Naive thymus-derived CD8-positive, alpha-beta T cell (primary cell): ENCODE measurements around the gene MYBPC2. TPM values are rescaled to one million over a fixed set of nuclear protein-coding genes. Genes with fewer than 3 reads are reported as not detected.

ENCODE experiments used
- ATAC-seq, 2 donors: fragments of 150-1000 bp; cut with Tn5 transposase in 1 of 2; sonication (Bioruptor Pico), chemical (Tn5 transposase) in 1 of 2; 1 replicate in 1 of 2; 2 replicates in 1 of 2; pipeline ENCODE4 v1.10.0; 2021; ENCODE audit warnings: mild to moderate bottlenecking in 2 of 2, moderate library complexity in 2 of 2
- POLR2A ChIA-PET: fragments of 350-600 bp; sonication (Branson Sonifier 250); formaldehyde crosslinking; loops from one replicate; lab custom pipeline; 2021; ENCODE audit warnings: antibody characterized with exemption; lab: Charles Lee
- DNase-seq, 10 donors: peaks; one replicate each; pipeline versions ENCODE4 v3.0.0 to v3.0.0-alpha.2; 2020 to 2022
- H3K27ac Mint-ChIP-seq, 10 donors: one replicate each; pipeline ENCODE4 v1.8.0; 2020 to 2022; ENCODE audit warnings: mild to moderate bottlenecking in 10 of 10, mixed read lengths in 10 of 10, moderate library complexity in 4 of 10, inconsistent platforms in 1 of 10
- H3K27me3 Mint-ChIP-seq, 5 donors: one replicate each; pipeline ENCODE4 v1.8.0; 2021 to 2022; ENCODE audit warnings: mixed read lengths in 5 of 5
- H3K36me3 Mint-ChIP-seq, 3 donors: one replicate each; pipeline ENCODE4 v1.8.0; 2020 to 2022; ENCODE audit warnings: mixed read lengths in 3 of 3, mild to moderate bottlenecking in 2 of 3, inconsistent platforms in 1 of 3
- H3K4me1 Mint-ChIP-seq, 4 donors: one replicate each; pipeline ENCODE4 v1.8.0; 2021 to 2022; ENCODE audit warnings: mixed read lengths in 4 of 4
- H3K4me3 Mint-ChIP-seq, 10 donors: one replicate each; pipeline ENCODE4 v1.8.0; 2020 to 2022; ENCODE audit warnings: mild to moderate bottlenecking in 10 of 10, mixed read lengths in 10 of 10, moderate library complexity in 6 of 10, inconsistent platforms in 1 of 10
- H3K9me3 Mint-ChIP-seq, 9 donors: one replicate each; pipeline ENCODE4 v1.8.0; 2020 to 2022; ENCODE audit warnings: mixed read lengths in 9 of 9, mild to moderate bottlenecking in 3 of 9, inconsistent platforms in 1 of 9, moderate library complexity in 1 of 9
- polyA plus RNA-seq, 3 donors: library from polyadenylated mRNA; unstranded; fragments of 300-500 nt; fragmentation: Illumina TruSeq; gene quantifications; one replicate each; pipeline ENCODE4 v1.2.3, GENCODE V29; 2021
- total RNA-seq, 8 experiments: library from RNA in 2 of 8; stranded (reverse) in 2 of 8; gene quantifications; one replicate each; pipeline ENCODE4 v1.2.3 and lab custom pipeline; 2021 to 2026

Gene MYBPC2
- total and polyA plus RNA-seq, 5 experiments from 2014 or later: not detected

- DNase-seq (no peak), ATAC-seq (no peak)
- H3K27me3 Mint-ChIP-seq: no peaks in the 10 kb centered on the region
- POLR2A ChIA-PET: no interaction called here
- no peak overlapping the region for H3K4me3 Mint-ChIP-seq
- peaks cover 0 to 23% (median 18%) of the 10 kb centered on the region in 3 donors for H3K36me3 Mint-ChIP-seq
- H3K27ac Mint-ChIP-seq: peak overlapping the region in 1 of 10 donors; percentile 20
- H3K4me1 Mint-ChIP-seq: peaks cover 0 to 8% (median 6%) of the 10 kb centered on the region in 4 donors
- no peaks in the 10 kb centered on the region for H3K9me3 Mint-ChIP-seq
These were observed 38.7 kb upstream of the MYBPC2 start for GRCh38 chr19:50394017-50394416.

GRCh38 chr19:50398675-50399367, 33.9 kb upstream of the MYBPC2 start:
- Mint-ChIP-seq H3K27ac (peak overlapping the region in 4 of 10 donors; percentile 6 to 60 (median 31)), H3K4me3 (peak overlapping the region in 1 of 10 donors; percentile 3), H3K4me1 (peaks cover 0 to 9% (median 5%) of the 10 kb centered on the region in 4 donors), H3K27me3 (no peaks in the 10 kb centered on the region), H3K9me3 (no peaks in the 10 kb centered on the region), H3K36me3 (peaks cover 0 to 27% (median 4%) of the 10 kb centered on the region in 3 donors)
- POLR2A ChIA-PET: interaction anchor here (0.8 kb wide), 1 partner anchor 13 kb away, joined by 7 read pairs; no protein-coding TSS in a partner anchor
- no peak for ATAC-seq
- DNase-seq: no peak

- POLR2A ChIA-PET: no interaction called here
- Mint-ChIP-seq H3K27me3 (no peaks in the 10 kb centered on the region), H3K9me3 (no peaks in the 10 kb centered on the region), H3K36me3 (peaks cover 0 to 29% (median 4%) of the 10 kb centered on the region in 3 donors), H3K27ac (peak overlapping the region in 3 of 10 donors; percentile 6 to 60 (median 35)), H3K4me3 (no peak overlapping the region), H3K4me1 (peaks cover 0 to 9% (median 5%) of the 10 kb centered on the region in 4 donors)
- ATAC-seq: no peak
- no peak for DNase-seq
These were observed 33.3 kb upstream of the MYBPC2 start for GRCh38 chr19:50399368-50399745.

GRCh38 chr19:50401605-50402450, 30.9 kb upstream of the MYBPC2 start:
- no peak for DNase-seq
- POLR2A ChIA-PET: no interaction called here
- Mint-ChIP-seq H3K36me3 (peaks cover 0 to 37% (median 5%) of the 10 kb centered on the region in 3 donors), H3K4me3 (no peak overlapping the region), H3K9me3 (no peaks in the 10 kb centered on the region), H3K4me1 (peaks cover 0 to 9% (median 5%) of the 10 kb centered on the region in 4 donors), H3K27ac (no peak overlapping the region), H3K27me3 (no peaks in the 10 kb centered on the region)
- ATAC-seq: no peak

GRCh38 chr19:50402544-50403301, 30.0 kb upstream of the MYBPC2 start:
- H3K4me1 Mint-ChIP-seq: peaks cover 0 to 8% (median 3%) of the 10 kb centered on the region in 4 donors
- ATAC-seq (no peak), DNase-seq (no peak)
- H3K27ac Mint-ChIP-seq: no peak overlapping the region
- H3K36me3 Mint-ChIP-seq: peaks cover 0 to 38% (median 9%) of the 10 kb centered on the region in 3 donors
- H3K4me3 Mint-ChIP-seq: no peak overlapping the region
- POLR2A ChIA-PET: no interaction called here
- no peaks in the 10 kb centered on the region for H3K27me3 Mint-ChIP-seq
- H3K9me3 Mint-ChIP-seq: no peaks in the 10 kb centered on the region

GRCh38 chr19:50406156-50406820, 26.4 kb upstream of the MYBPC2 start:
- H3K36me3 Mint-ChIP-seq: peaks cover 0 to 31% (median 7%) of the 10 kb centered on the region in 3 donors
- DNase-seq: no peak
- no peaks in the 10 kb centered on the region for H3K27me3 Mint-ChIP-seq
- no peak for ATAC-seq
- no peak overlapping the region for H3K4me3 Mint-ChIP-seq
- no peak overlapping the region for H3K27ac Mint-ChIP-seq
- H3K4me1 Mint-ChIP-seq: peaks cover 0 to 2% (median 0%) of the 10 kb centered on the region in 4 donors
- no peaks in the 10 kb centered on the region for H3K9me3 Mint-ChIP-seq
- POLR2A ChIA-PET: no interaction called here

GRCh38 chr19:50406829-50407228, 25.9 kb upstream of the MYBPC2 start:
- DNase-seq (no peak), ATAC-seq (no peak)
- H3K27me3 Mint-ChIP-seq: no peaks in the 10 kb centered on the region
- H3K36me3 Mint-ChIP-seq: peaks cover 0 to 31% (median 7%) of the 10 kb centered on the region in 3 donors
- no peaks in the 10 kb centered on the region for H3K9me3 Mint-ChIP-seq
- POLR2A ChIA-PET: no interaction called here
- peaks cover 0 to 2% (median 0%) of the 10 kb centered on the region in 4 donors for H3K4me1 Mint-ChIP-seq
- H3K4me3 Mint-ChIP-seq: no peak overlapping the region
- H3K27ac Mint-ChIP-seq: no peak overlapping the region

GRCh38 chr19:50409347-50409746, 23.3 kb upstream of the MYBPC2 start:
- POLR2A ChIA-PET: interaction anchor here (0.6 kb wide), 1 partner anchor 53 kb away, joined by 3 read pairs; no protein-coding TSS in a partner anchor
- H3K36me3 Mint-ChIP-seq: peaks cover 0 to 19% (median 7%) of the 10 kb centered on the region in 3 donors
- H3K27me3 Mint-ChIP-seq: no peaks in the 10 kb centered on the region
- H3K27ac Mint-ChIP-seq: no peak overlapping the region
- ATAC-seq (no peak), DNase-seq (no peak)
- H3K9me3 Mint-ChIP-seq: no peaks in the 10 kb centered on the region
- peaks cover 0 to 2% (median under 1%) of the 10 kb centered on the region in 4 donors for H3K4me1 Mint-ChIP-seq
- no peak overlapping the region for H3K4me3 Mint-ChIP-seq

- DNase-seq: no peak
- no peaks in the 10 kb centered on the region for H3K27me3 Mint-ChIP-seq
- peaks cover 0 to 13% (median 7%) of the 10 kb centered on the region in 3 donors for H3K36me3 Mint-ChIP-seq
- no peak overlapping the region for H3K27ac Mint-ChIP-seq
- H3K4me1 Mint-ChIP-seq: peaks cover 0 to 4% (median 2%) of the 10 kb centered on the region in 4 donors
- ATAC-seq: no peak
- no peak overlapping the region for H3K4me3 Mint-ChIP-seq
- POLR2A ChIA-PET: no interaction called here
- H3K9me3 Mint-ChIP-seq: no peaks in the 10 kb centered on the region
These were observed 22.6 kb upstream of the MYBPC2 start for GRCh38 chr19:50410109-50410508.

GRCh38 chr19:50412419-50412818, 20.3 kb upstream of the MYBPC2 start:
- POLR2A ChIA-PET: interaction anchor here (0.6 to 1.1 kb wide), 2 partner anchors 14 to 28 kb away, joined by 3 to 7 read pairs; no protein-coding TSS in a partner anchor
- H3K27ac Mint-ChIP-seq: peak overlapping the region in 2 of 10 donors; percentile 47 to 59
- ATAC-seq: no peak

GRCh38 chr19:50413096-50413495, 19.6 kb upstream of the MYBPC2 start:
- H3K9me3 Mint-ChIP-seq: no peaks in the 10 kb centered on the region
- H3K27ac Mint-ChIP-seq: no peak overlapping the region
- DNase-seq (no peak), ATAC-seq (no peak)
- H3K27me3 Mint-ChIP-seq: no peaks in the 10 kb centered on the region
- H3K36me3 Mint-ChIP-seq: peaks cover 0 to 3% (median 0%) of the 10 kb centered on the region in 3 donors
- H3K4me3 Mint-ChIP-seq: no peak overlapping the region
- peaks cover 0 to 8% (median 3%) of the 10 kb centered on the region in 4 donors for H3K4me1 Mint-ChIP-seq
- POLR2A ChIA-PET: no interaction called here

More at GRCh38 chr19:50412419-50412818, 20.3 kb upstream of the MYBPC2 start:
- peaks cover 0 to 3% (median 0%) of the 10 kb centered on the region in 3 donors for H3K36me3 Mint-ChIP-seq
- DNase-seq: no peak
- peaks cover 0 to 8% (median 3%) of the 10 kb centered on the region in 4 donors for H3K4me1 Mint-ChIP-seq
- H3K4me3 Mint-ChIP-seq: no peak overlapping the region
- no peaks in the 10 kb centered on the region for H3K9me3 Mint-ChIP-seq
- H3K27me3 Mint-ChIP-seq: no peaks in the 10 kb centered on the region
